Melanocyte of skin (primary cell): ENCODE data around the gene OAT. TPM values are rescaled to one million over a fixed set of nuclear protein-coding genes. Genes with fewer than 3 reads are reported as not detected.

Experiments used
- total RNA-seq, 2 donors: library from RNA; depleted of rRNA; stranded (reverse); fragments of >200 nt; gene quantifications; 2 replicates each; pipeline ENCODE4 v1.2.3, GENCODE V29; 2012

OAT gene
- total RNA-seq = 100 to 1,000 TPM; 186 to 231 TPM

GRCh38 chr10:124418726-124419501 lies at the start of gene OAT:
TSS of gene OAT (minus strand) at chr10:124418923. CDS start at chr10:124412171, 6,752 bp downstream.

DNA sequence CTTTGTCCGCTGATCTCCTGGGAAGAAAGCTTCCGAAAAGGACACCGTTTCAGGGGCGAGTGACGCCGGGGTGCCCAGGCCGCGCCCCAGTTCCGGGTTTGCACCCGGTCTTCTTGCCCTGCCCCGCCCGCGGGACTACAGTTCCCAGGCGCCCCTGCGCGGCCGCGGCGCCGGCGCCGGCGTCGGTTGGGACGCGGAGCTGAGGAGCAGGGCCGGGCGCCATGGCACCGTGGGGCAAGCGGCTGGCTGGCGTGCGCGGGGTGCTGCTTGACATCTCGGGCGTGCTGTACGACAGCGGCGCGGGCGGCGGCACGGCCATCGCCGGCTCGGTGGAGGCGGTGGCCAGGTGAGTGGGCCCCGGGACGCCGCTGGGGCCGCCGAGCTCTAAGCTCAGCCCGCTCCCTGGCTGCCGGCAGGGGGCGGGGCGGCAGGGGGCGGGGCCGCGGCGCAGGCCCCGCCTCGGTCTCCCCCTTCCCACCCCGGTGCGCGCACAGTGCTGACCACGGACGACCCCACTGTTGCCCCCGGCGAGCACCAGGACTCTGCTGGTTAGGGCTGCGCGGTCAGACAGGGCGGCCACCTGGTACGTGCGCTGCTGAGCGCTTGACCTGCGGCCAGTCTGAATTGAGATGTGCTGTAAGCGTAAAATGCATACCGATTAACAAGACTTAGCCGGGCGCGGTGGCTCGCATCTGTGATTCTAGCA lies 43.1 kb upstream of the OAT start, which contains the start of gene LHPP:
Gene LHPP (plus strand): TSS at position 182 of the 706 bp plus-strand sequence. CDS start 40 bp downstream, at position 222.

GRCh38 chr10:124450012-124450782 lies 31.5 kb upstream of the OAT start, which contains the start of gene NKX1-2:
TSS of gene NKX1-2 (minus strand) at chr10:124450035. CDS start at chr10:124449943, 92 bp downstream.

Other genes starting within 250 kb of the OAT start
- under 1 TPM; under 0.01 TPM for gene NKX1-2, start 31.1 kb upstream of the OAT start, total RNA-seq
- gene LHPP, start 42.9 kb upstream of the OAT start, total RNA-seq = 10 to 100 TPM in 1 of 2 donors, 1 to 10 TPM in 1; 7.3 to 18.9 TPM